ENCODE measurements around the gene NEO1.
A peak's percentile ranks its signal among the peaks of the same experiment; 100 is the strongest.

Gene NEO1

DNA sequence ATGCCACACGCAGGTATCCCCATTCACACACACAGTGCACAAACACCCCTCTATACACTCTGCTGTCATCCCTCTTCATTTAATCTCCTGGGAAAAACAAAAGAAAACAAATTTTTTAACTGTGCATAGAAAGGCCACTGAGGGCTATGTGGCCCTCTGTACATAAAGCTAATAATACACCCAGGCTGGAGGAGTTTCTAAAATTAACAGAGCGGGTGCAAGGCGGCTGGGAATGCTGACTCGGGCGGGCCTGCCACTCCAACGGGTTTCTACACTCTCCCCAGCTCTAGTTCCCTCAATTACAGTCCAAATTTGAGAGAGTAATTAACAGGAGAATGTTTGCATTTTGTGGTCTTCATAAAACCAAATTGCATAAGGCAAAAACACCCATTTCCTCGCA lies 293.4 kb downstream of the NEO1 start:
- TF ChIP-seq, protein P1, sequence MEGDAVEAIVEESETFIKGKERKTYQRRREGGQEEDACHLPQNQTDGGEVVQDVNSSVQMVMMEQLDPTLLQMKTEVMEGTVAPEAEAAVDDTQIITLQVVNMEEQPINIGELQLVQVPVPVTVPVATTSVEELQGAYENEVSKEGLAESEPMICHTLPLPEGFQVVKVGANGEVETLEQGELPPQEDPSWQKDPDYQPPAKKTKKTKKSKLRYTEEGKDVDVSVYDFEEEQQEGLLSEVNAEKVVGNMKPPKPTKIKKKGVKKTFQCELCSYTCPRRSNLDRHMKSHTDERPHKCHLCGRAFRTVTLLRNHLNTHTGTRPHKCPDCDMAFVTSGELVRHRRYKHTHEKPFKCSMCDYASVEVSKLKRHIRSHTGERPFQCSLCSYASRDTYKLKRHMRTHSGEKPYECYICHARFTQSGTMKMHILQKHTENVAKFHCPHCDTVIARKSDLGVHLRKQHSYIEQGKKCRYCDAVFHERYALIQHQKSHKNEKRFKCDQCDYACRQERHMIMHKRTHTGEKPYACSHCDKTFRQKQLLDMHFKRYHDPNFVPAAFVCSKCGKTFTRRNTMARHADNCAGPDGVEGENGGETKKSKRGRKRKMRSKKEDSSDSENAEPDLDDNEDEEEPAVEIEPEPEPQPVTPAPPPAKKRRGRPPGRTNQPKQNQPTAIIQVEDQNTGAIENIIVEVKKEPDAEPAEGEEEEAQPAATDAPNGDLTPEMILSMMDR (conservative IDR thresholded peaks at IDR 0.05; ENCODE audit: control insufficient read depth, insufficient read depth, low read depth, low read length): no peak
- no peak overlapping the region for H3K4me3 ChIP-seq (ENCODE audit: control insufficient read depth, low read depth, low read length)
- no peak for DNase-seq (ENCODE audit: low read depth)

DNA sequence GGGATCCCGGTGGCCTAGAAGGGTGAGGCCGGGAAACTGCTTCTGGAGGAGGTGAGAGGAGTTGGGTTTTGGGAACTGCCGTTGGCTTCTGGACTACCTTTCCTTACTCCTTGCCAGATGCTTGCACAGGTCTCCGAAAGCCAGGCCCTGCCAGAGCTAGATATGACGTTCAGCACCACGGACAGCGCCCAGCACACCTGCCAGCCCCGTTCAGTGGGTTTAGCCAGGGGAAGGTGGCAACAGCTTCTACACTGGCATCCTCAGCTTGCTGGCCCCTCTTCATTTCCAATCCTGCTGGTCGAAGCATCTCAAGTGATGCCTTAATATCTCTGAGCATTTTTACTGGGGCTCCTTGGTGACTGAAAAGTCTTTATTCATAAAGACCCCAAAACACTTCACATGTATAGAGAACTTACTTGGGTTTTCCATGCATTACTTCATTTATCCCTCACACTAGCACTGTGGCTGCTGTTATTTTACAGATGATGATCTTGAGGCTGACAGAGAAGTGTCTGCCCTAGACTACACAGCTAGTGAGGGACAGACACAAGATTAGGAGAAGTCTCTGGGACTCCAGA lies 294.6 kb downstream of the NEO1 start:
- no peak overlapping the region for H3K4me3 ChIP-seq (ENCODE audit: control insufficient read depth, low read depth, low read length)
- TF ChIP-seq, protein P1 (conservative IDR thresholded peaks at IDR 0.05; ENCODE audit: control insufficient read depth, insufficient read depth, low read depth, low read length): no peak
- DNase-seq (ENCODE audit: low read depth): peak; percentile 12

DNA sequence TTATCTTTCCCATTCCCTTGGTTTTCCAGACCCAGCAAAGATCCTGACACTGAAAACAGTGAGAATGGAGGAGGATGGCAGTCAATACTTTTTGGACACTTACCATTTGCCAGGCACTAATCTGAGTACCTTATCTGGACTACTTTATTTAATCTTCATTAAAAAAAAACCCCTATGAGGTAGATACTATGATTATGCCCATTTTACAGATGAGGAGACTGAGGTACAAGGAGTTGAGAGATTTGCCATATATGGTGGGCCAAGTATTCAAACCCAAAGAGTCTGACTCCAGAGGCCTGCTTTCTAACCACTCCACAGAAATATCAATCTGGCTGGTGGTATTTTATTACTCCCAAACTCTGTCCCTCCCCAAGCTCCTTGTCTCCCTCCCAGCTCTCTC lies 296.9 kb downstream of the NEO1 start:
- no peak overlapping the region for H3K4me3 ChIP-seq (ENCODE audit: control insufficient read depth, low read depth, low read length)
- TF ChIP-seq, protein P1 (conservative IDR thresholded peaks at IDR 0.05; ENCODE audit: control insufficient read depth, insufficient read depth, low read depth, low read length): no peak

DNA sequence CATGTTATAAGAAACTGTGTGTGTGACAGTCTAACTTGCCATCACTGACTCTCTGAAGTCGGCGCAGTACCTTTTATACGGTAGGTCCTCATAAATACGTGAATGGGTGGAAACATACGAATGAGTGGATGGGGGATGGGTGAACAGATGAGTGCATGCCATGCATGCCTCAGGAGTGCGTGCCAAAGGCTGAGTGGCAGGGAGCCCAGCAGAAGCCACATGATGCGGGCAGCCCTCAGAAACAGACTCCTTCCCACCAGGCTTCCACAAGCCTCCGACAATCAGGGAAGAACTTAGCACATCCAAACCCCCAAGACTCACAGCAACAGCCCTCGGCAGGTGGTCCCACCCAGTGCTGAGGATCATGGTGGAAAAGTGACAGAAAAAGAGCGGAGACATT lies 299.8 kb downstream of the NEO1 start:
- H3K4me3 ChIP-seq (ENCODE audit: control insufficient read depth, low read depth, low read length): no peak overlapping the region
- DNase-seq (ENCODE audit: low read depth): no peak
- TF ChIP-seq, protein P1 (conservative IDR thresholded peaks at IDR 0.05; ENCODE audit: control insufficient read depth, insufficient read depth, low read depth, low read length): no peak

More for the DNA sequence above, 296.9 kb downstream of the NEO1 start:
- DNase-seq (ENCODE audit: low read depth): no peak

DNA sequence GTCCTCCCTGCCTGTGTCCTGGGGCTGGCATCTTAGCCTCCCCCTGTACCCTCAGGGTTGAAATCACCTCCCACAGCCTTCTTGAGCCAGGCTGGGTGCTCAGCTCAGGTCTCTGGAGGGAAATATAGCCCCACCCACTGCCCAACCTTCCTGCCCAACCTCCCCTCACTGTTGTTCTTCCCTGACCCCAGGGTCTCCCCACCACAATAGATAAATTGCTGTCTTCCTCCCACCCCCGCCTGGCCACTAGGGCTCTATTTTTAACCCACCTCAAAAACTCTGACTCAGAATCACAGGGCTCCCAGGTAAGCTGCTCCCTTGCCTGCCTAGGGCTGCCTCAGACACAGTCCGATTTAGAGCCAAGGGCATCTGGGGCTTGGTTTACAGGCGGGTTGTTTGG lies 301.5 kb downstream of the NEO1 start:
- no peak overlapping the region for H3K4me3 ChIP-seq (ENCODE audit: control insufficient read depth, low read depth, low read length)
- TF ChIP-seq, protein P1 (conservative IDR thresholded peaks at IDR 0.05; ENCODE audit: control insufficient read depth, insufficient read depth, low read depth, low read length): no peak
- DNase-seq (ENCODE audit: low read depth): no peak

DNA sequence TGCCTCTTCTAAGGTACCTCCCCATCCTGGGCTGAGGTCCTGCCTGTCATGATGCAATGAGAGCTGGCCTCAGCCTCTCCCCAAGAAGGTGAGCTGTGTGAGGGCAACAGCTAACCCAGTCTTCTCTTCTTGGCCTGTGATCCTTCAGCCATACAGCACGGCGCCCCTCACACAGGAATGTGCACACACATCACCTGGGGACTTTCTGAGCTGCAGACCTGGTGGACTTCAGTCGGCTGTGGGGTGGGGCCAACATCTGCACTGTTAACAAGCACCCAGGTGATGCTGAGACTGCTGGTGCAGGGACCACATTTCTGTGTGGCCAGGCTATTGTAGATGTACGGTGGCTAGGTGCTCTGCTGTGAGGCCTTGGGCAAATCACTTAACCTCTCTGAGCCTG lies 302.0 kb downstream of the NEO1 start:
- TF ChIP-seq, protein P1 (conservative IDR thresholded peaks at IDR 0.05; ENCODE audit: control insufficient read depth, insufficient read depth, low read depth, low read length): no peak
- H3K4me3 ChIP-seq (ENCODE audit: control insufficient read depth, low read depth, low read length): no peak overlapping the region
- DNase-seq (ENCODE audit: low read depth): no peak

All from fibroblast of mammary gland (primary cell).